GM21526 (cell line): ENCODE measurements around the gene SGMS1.
A peak's percentile ranks its signal among the peaks of the same experiment; 100 is the strongest.
"Not testable (repeated sequence)": the region's sequence is repeated elsewhere in the genome, so short reads cannot be mapped to it uniquely, and the experiment has no call there.

Experiments used
- ATAC-seq: cut with Tn5 transposase; IDR thresholded peaks from one replicate; pipeline ENCODE4 v1.9.1; 2021; ENCODE audit warnings: moderate library complexity; ENCODE audit not compliant: unreplicated experiment, low FRiP score

The SGMS1 gene

DNA sequence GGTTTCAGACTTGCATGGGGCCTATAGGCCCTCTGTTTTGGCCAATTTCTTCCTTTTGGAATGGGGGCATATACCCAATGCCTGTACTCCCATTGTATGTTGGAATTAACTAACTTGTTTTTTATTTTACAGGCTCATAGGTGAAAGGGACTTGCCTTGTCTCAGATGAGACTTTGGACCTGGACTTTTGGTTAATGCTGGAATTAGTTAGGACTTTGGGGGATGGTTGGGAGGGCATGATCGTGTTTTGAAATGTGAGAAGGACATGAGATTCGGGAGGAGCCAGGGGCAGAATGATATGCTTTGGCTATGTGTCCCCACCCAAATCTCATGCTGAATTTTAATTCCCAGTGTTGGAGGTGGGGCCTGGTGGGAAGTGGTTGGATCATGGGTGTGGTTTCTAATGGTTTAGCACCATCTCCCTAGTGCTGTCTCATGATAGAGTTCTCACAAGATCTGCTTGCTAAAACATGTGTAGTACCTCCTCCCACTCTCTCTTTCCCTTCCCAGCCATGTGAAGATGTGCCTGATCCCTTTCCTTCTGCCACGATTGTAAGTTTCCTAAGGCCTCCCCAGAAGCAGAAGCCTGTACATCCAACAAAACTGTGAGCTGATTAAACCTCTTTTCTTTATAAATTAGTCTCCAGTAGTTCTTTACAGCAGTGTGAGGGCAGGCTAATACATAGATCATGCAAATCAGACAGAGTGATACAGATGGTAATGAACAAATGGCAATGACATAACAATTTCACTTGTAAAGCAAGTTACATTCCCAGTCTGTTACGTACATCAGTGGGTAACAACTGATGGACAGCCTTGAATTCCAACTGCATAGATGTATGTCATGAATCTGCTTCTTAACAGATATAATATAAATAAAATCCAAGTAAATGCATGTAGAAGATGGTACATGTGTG lies 146.2 kb downstream of the SGMS1 start:
- no peak for ATAC-seq

DNA sequence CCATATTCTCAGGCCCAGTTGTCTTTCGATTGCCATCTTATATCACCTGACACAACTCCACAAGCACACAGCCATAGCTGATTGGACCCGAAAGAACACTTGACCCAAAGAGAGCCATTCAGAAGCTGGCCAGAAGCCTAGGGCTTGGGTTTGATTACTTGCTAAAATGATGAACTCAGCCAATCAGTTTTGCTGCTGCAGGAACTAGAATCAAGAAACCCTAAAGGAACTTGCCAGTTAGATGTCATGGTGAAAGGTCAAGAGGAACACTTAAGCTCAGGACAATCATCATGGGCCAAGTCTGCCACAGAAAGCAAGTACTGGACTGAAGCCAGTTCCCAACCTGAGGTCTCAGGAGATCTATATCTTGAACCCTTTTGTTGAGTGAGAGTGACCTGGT lies 150.0 kb downstream of the SGMS1 start:
- ATAC-seq, result no peak

DNA sequence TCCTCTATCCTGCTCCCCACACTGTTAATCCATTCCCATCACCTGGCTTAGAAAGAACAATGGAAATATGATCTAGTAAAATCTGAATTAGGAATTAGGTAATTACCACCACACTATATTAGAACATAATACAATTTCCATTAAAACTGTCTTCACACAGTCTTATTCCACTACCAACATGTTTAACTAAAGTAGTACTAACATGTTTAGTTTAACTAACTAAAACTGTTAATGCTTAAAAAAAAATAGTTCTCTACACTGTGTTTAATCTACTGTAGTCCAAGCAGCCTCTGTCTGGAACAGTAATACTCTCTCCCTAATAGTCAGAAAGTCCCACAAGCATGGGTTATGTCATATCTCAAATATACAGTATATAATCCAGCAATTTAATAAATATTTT lies 150.8 kb downstream of the SGMS1 start:
- ATAC-seq, result no peak

DNA sequence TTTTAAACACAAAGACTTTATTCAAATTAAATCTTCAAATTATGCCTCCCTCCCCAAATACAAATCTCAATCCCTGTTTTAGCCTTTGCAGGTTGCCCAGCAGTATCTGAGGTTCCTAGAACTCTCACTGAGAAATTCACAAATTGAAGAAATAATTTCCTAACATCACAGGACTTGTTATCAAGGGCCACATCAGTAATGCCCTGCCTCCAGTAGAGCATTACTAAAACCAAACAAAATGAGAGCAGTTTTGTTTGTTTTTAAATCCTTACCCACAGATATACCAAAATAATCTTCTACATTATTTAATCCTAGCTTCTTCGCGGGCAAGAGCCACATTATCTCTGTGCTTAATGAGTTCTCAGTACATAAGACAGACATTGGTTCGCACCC lies 152.2 kb downstream of the SGMS1 start:
- ATAC-seq, result no peak

DNA sequence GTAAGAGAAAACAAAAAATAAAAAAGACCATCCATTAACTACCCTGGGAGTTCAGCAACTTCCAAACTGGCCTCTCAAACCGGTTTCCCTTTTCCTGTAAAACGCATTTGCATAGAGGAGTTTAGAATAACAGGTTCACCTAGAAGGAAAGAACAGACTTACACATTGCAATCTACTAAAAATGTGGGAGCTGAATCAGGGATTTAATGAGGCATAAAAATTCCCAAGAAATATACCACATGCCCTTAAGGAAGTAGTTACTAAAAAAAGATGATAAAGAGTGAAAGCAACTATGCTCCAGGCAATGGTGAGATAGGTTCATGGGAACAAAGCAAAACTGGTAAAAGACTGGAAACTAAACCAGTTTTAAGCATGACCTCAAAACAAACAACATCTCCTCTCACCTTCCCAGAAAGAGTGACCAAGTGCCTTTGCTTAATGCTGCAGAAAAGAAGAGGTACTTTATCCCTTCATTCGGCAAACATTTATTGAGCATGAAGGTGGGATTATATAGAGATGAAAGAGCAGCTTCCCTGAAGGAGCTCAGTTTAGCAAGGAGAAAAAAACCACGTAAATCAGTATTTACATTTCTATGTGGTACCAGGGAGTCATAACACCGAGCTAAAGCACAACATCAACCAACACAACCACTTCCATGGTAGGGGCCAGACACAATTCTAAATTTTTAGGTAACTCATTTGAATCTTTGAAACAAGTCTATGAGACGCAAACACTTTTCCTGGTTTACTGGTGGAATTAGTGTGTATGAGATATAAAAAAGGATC lies 152.8 kb downstream of the SGMS1 start:
- ATAC-seq, result no peak

DNA sequence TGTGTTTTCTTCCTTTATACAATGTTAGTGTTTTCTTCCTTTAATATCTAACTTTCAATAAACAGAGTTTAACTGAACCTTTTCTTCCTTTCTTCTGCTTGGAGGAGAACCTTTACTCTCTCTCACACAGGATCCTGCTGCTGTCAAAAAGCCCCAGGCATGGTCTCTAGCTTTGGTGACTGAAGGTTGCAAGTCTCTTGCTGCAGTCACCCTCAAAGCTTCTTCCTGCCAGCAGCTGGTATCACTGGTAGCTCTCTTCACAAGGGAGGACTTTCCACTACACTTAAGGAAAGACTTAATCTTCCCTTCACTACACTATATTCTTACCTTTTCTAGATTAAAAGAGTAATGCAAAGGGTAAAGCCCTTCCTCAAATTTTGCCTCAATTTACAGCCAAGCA lies 153.4 kb downstream of the SGMS1 start:
- peak; percentile 71 for ATAC-seq

DNA sequence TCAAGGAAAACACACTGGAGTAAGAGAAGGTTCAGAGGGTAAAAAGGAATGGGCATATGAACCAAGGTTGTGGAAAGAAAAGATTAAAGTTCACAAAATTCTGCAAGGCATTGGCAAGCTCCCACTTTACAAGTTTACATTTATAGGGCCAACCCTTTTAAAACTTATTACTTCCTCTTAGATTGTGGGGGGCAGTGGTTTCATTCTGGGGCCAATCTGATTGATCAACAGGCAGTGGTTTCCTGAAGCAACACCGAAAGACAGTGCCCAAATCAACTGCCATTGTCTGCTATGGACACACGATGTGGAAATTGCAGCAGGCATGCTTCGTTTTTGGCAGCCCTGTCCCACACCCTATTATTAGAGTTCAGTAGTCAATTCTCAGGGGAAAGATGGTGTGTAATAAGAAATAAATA lies 154.0 kb downstream of the SGMS1 start:
- no peak for ATAC-seq

DNA sequence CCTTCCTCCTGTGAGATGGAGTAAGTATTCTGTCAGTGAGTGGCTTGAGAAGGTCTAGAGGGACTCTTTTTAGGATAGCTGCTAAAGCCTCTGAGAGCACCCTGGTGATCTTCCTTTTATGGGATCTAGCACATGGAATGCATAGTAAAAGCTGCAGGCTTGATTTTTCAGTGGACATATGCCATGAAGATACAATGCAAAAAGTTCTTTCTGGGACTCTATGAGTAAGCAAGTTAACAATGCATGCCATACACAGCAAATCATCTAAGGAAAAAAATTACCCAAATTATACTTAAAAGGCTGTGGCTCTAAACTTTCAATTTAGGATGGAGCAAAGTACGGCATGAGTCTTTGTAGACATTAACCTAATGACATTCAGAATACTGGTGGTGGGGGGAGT lies 154.5 kb downstream of the SGMS1 start:
- no peak for ATAC-seq

DNA sequence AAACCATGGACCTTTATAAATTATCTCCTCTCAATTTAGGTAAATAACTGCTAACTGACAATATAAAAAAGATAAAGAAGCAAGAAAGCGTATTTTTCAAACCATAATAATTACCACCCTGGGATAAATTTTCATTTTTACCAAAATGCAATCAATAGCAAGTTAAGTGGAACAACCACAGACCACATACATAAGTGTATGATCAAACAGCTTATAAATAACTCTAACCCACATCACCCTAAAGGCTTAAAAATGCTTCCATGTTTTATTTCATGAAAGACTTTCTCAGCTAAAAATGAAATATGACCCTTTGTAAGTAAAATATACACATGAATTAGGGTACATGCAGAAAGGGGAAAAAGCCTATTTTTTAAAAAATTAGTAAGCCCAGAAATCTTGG lies 156.5 kb downstream of the SGMS1 start:
- ATAC-seq, result no peak

DNA sequence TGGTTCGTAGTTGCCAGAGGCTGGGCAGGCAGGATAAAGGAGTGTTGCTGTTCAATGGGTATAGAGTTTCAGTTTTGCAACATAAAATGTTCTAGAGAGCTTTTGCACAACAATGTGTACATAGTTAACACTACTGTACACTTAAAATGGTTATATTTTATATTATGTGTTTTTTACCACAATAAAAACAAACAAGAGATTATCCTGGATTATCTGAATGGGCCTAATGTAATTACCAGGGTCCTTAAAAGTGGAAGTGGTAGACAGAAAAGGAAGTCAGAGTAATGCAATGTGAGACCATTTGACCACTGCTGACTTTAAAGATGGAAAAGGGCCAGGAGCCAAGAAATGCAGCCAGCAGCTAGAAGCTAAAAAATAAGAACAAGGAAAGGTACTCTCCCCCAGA lies 159.7 kb downstream of the SGMS1 start:
- no peak for ATAC-seq

DNA sequence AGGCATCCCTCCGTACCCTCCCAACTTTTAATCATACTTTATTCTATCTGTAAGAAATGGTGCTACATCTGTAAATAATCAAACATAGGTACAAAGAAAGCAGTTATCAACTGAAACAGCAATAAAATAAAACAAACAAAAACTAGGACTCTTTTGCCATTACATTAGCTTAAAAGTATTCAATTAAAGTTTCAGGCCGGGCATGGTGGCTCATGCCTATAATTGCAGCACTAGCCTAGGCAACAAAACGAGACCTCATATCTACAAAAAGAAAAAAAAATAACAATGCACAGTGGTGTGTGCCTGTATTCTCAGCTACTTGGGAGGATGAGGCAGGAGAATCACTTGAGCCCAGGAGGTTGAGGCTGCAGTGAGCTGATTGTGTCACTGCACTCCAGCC lies 161.9 kb downstream of the SGMS1 start:
- no peak for ATAC-seq

DNA sequence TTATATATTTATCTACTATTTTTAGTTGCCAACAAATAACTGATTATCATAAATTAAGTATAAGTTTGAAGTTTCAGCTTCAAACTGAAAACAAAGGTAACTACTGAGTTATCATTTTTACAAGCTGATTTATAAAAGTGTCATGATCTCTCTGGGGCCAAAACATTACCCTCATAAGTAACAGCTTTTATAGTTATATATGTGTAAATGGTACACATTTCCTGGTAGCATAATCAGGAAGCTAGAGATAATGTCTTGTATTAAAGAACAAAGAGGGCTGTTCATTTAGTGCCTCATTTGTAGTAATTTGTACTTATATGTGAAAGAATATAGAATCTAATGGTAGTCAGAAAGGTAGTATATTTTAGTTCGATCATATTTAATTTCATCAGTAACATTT lies 162.6 kb downstream of the SGMS1 start:
- no peak for ATAC-seq

DNA sequence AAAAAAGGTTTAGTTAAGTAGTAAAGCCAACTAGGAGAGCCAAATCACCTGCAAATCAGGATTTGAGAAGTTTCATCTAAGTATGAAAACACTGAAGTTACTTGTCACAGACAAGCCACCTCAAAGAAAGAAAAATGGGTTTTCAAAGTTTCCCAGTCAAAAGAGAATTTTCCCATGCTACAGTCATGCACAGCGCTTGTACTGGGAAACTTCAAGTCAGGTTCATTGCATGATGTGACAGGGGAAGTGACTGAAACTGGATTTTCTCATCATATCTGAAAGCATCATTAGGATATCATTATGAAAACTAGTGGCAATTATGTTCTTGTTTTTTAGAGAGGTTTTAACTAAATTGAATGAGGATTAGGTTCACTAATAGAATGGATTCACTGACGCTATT lies 167.0 kb downstream of the SGMS1 start:
- ATAC-seq, result no peak

DNA sequence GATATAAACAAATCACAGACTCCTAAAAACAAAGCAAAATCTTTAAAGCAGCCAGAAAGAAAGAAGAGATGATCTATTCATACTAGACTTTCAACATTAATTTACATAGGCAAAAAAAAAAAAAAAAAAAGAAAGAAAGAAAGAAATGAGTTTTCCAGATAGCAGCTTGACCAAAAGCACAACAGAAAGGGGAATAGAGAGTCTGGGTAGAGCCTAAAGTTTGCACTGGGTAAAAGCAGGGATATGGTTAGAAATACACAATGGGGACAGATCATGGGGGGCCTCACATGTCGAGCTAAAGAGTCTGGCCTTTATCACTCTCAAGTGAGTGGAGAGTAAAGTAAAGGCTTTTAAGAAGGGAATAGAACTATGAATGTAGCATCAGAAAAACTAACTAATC lies 169.8 kb downstream of the SGMS1 start:
- no peak for ATAC-seq

DNA sequence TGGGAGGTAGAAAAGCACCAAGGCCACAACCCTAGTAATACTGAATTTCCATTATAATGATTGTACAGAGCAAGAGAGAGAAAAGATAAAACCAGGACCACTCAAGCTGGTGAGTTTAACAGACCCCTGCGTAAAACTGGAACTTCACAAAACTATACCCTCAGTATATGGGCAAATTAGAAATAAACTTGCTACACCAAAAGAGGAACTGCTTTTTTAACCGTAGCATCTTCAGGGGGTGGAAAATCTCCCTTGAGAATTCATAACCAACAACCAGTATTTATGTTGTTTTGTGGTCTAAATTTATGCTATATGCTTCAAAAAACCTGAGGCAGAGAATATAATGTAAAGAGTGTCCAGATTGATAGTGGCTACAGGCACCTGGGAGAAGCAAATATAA lies 171.2 kb downstream of the SGMS1 start:
- peak; percentile 46 for ATAC-seq

DNA sequence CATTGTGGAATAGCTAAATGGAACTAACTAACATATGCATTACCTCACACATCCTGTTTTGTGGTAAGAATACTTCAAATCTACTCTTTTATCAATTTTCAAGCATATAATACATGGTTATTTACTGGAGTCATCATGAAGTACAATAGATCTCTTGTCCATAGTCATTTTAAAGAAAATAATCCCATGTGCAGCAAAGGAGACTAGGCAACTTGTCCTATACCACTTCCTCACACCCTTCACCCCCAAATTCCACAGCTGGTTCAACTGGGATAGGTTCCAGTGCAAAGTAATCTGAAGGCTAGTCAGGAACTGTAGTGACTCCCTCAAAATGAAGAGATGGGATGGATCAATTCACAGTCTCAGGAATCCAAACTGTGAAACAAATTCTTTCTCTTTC lies 176.1 kb downstream of the SGMS1 start:
- ATAC-seq, result no peak

DNA sequence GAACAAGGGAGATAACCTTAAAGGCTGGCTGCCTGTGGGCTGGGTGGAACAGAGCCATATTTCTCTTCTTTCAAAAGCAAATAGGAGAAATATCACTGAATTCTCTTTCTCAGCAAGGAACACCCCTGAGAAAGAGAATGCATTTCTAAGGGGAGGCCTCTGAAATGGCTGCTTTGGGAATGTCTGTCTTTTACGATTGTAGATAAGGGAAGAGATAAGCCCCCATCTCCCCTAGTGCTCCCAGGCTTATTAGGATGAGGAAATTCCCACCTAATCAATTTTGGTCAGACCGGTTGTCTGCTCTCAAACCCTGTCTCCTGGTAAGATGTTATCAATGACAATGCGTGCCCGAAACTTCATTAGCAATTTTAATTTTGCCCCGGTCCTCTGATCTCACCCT lies 178.0 kb downstream of the SGMS1 start:
- not testable (repeated sequence) for ATAC-seq

DNA sequence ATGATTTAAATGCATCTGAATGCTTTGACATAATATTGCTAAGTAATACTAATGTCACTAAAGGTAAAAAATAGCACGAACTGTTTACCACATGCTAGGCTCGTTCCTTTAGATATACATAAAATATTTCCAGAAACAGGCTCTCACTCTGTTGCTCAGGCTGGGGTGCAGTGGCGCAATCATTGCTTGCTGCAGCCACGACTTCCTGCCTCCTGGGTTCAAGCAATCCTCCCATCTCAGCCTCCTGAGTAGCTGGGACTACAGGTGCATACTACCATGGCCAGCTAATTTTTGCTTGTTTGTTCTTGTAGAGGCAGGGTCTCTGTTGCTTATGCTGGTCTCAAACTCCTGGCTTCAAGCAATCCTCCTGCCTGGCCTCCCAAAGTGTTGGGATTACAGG lies 183.3 kb downstream of the SGMS1 start:
- ATAC-seq, result no peak

DNA sequence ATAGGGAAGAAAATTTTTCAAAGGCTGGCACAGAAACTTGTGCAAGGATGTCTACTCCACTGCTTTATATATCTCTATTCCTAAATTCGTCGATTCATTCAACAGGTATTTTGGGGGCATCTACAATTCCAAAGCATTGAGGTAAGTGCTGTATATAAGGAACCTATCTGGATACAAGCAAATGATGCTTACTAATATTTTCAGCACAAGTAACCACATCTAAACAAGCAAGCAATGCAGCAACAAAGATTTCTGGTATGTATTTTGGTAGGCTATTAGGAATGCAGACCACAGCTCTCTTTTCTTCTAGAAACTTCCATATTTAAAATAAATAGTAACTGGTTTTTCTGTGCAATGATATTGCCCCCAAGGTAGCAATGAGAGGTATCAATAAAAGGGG lies 183.9 kb downstream of the SGMS1 start:
- ATAC-seq, result no peak

DNA sequence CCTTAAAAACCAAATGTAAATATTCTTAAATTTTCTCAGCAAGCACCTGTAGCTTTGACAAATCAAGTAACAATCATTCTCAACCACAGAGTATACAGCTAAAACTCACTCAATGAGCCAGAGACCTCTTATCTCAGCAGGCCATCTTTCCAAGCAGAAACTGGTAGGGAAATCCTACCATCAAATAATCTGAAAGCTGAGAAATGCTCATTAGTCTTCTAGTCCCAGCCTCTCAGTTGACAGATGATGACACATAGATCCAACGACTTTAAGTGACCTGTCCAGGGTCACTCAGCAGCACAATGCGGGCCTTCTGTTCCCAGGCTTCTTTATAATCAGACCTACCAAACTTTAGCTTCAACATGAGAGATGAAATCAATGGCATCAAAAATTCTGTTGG lies 184.6 kb downstream of the SGMS1 start:
- no peak for ATAC-seq

DNA sequence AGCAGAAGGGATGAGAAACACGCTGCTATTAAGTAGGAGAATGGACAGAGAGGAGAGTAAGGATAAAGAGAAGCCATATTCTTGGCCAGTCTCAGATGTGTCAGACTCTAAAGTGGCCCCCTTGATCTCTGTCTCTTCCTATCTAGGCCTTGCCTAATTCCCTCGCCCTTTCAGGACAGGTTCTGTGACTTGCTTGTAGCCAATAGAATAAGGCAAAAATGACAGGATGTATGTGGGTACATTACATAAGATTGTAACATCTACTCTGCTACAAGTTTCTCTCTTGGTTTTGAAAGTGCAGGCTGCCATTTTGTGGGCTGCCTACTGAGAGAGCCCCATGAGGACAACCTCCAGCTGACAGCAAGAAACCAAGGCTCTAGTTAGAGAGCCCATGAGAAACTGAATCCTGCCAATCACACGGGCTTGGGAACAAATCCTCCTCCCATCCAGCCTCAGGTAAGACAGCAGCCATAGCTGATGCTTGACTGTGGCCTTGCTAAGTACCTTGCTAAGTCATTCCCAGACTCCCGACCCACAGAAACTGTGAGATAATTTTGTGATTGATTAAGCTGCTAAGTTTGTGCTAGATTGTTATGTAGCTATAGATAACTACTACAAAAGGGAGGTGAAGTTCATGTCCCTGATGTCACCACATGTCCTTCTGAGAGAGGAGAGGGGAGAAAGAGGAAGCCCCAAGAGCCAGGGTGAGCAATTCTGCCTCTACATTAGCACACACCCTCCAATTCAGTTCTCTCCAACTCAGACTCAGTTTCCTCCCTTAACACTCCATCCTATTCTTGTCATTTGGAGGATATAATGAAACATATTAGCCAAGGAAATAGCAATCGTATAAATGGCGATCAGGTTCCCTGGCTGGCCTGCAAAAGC lies 185.5 kb downstream of the SGMS1 start:
- no peak for ATAC-seq
